ENCODE results near the gene ZCCHC2. TPM values are rescaled to one million over a fixed set of nuclear protein-coding genes. Genes with fewer than 3 reads are reported as not detected.

The ZCCHC2 gene
- total RNA-seq, 1 experiment from 2014 or later: 43.5 TPM

DNA sequence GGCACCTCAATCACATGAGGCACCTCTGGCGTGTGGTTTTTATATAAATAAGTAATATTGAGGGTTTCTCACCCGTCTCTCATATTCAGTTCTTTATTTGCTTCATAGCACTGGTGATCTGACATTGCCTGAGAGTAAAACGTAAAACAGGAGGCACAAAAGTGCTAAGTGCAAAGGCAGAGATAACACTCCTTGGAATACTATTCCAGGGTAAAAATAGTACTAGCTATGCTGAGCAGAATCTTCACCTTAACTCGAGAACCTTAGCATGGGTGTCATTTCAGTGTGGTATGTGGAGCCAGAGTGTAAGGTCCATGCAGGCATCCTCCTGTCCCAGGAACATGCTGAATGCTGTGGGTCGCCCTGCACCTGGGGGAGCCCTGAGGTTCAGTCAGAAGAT, 26.9 kb downstream of the ZCCHC2 start:
- CTCF ChIA-PET: no interaction called here
- H3K27ac Mint-ChIP-seq (ENCODE audit: unreplicated experiment): no peak overlapping the region
- no peak for DNase-seq
- no TSS peak for BruUV-seq (replicated peaks)
- peaks cover 27% of the 10 kb centered on the region for H3K4me1 Mint-ChIP-seq (ENCODE audit: low read depth, unreplicated experiment)
- no peaks in the 10 kb centered on the region for H3K27me3 Mint-ChIP-seq (ENCODE audit: unreplicated experiment)
- intact Hi-C loops (cut with micrococcal nuclease; ENCODE audit: unreplicated experiment): no loop called here
- TF ChIP-seq, protein P1, sequence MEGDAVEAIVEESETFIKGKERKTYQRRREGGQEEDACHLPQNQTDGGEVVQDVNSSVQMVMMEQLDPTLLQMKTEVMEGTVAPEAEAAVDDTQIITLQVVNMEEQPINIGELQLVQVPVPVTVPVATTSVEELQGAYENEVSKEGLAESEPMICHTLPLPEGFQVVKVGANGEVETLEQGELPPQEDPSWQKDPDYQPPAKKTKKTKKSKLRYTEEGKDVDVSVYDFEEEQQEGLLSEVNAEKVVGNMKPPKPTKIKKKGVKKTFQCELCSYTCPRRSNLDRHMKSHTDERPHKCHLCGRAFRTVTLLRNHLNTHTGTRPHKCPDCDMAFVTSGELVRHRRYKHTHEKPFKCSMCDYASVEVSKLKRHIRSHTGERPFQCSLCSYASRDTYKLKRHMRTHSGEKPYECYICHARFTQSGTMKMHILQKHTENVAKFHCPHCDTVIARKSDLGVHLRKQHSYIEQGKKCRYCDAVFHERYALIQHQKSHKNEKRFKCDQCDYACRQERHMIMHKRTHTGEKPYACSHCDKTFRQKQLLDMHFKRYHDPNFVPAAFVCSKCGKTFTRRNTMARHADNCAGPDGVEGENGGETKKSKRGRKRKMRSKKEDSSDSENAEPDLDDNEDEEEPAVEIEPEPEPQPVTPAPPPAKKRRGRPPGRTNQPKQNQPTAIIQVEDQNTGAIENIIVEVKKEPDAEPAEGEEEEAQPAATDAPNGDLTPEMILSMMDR (IDR thresholded peaks at IDR 0.05; ENCODE audit: unreplicated experiment): no peak
- no peaks in the 10 kb centered on the region for H3K9me3 Mint-ChIP-seq (ENCODE audit: low read depth, unreplicated experiment)
- peaks cover 47% of the 10 kb centered on the region for H3K36me3 Mint-ChIP-seq (ENCODE audit: insufficient read depth, unreplicated experiment)
- H3K4me3 Mint-ChIP-seq (ENCODE audit: low read depth, unreplicated experiment): no peak overlapping the region

DNA sequence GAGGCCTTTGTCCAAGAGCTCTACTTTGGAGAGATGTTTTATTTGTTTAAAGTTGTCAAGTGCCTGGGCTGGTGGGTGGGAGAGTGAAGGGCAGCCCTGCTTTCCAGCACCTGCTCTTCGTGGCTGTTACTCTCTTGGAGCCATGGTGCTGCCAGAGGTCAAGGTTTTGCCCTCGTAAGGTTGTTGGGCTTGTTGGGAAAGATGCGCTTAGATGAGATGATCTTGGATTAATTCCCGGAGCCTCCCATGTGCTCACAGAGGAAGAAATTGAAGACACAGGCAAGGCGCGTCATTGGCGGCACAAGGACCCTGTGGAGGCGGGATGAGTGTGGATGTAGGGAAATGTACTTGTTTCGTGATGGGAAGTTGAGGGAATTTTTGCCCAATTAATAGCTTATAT, 27.9 kb downstream of the ZCCHC2 start:
- Mint-ChIP-seq H3K27me3 (ENCODE audit: unreplicated experiment) (no peaks in the 10 kb centered on the region), H3K9me3 (ENCODE audit: low read depth, unreplicated experiment) (no peaks in the 10 kb centered on the region), H3K27ac (ENCODE audit: unreplicated experiment) (no peak overlapping the region), H3K4me1 (ENCODE audit: low read depth, unreplicated experiment) (peaks cover 30% of the 10 kb centered on the region), H3K36me3 (ENCODE audit: insufficient read depth, unreplicated experiment) (peaks cover 47% of the 10 kb centered on the region), H3K4me3 (ENCODE audit: low read depth, unreplicated experiment) (no peak overlapping the region)
- no peak for DNase-seq
- intact Hi-C loops (cut with micrococcal nuclease; ENCODE audit: unreplicated experiment): no loop called here
- CTCF ChIA-PET: no interaction called here
- TF ChIP-seq, protein P1 (IDR thresholded peaks at IDR 0.05; ENCODE audit: unreplicated experiment): no peak
- BruUV-seq (replicated peaks): no TSS peak

DNA sequence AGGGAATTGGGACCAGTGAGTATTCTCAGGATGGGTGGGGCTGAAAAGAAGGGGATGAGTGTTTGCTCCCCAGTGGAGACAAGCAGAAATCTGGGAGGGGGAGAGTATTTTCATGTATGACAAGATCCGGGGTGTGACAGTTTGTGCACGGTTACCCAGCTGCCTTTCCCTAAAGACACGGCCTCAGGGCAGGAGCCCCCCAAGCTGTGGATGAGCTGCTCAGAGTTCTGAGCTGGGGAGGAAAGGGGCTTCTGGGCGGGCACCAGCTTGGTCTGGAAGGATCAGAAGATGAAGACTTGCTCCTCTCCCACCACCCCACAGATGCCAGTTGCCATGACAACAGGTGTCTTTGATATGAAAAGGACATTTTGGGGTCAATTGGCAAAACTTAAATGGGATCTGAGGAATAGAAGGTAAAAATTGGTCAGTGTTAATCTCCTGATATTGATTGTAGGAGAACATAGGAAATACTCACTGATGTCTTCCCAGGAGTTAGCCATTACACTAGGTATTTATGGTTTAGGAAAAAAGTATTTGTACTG, 29.2 kb downstream of the ZCCHC2 start:
- Mint-ChIP-seq H3K9me3 (ENCODE audit: low read depth, unreplicated experiment) (no peaks in the 10 kb centered on the region), H3K36me3 (ENCODE audit: insufficient read depth, unreplicated experiment) (peaks cover 42% of the 10 kb centered on the region), H3K27me3 (ENCODE audit: unreplicated experiment) (no peaks in the 10 kb centered on the region), H3K4me3 (ENCODE audit: low read depth, unreplicated experiment) (no peak overlapping the region), H3K27ac (ENCODE audit: unreplicated experiment) (no peak overlapping the region), H3K4me1 (ENCODE audit: low read depth, unreplicated experiment) (peaks cover 30% of the 10 kb centered on the region)
- no TSS peak for BruUV-seq (replicated peaks)
- CTCF ChIA-PET: no interaction called here
- TF ChIP-seq, protein P1 (IDR thresholded peaks at IDR 0.05; ENCODE audit: unreplicated experiment): no peak
- DNase-seq: no peak
- intact Hi-C loops (cut with micrococcal nuclease; ENCODE audit: unreplicated experiment): no loop called here

DNA sequence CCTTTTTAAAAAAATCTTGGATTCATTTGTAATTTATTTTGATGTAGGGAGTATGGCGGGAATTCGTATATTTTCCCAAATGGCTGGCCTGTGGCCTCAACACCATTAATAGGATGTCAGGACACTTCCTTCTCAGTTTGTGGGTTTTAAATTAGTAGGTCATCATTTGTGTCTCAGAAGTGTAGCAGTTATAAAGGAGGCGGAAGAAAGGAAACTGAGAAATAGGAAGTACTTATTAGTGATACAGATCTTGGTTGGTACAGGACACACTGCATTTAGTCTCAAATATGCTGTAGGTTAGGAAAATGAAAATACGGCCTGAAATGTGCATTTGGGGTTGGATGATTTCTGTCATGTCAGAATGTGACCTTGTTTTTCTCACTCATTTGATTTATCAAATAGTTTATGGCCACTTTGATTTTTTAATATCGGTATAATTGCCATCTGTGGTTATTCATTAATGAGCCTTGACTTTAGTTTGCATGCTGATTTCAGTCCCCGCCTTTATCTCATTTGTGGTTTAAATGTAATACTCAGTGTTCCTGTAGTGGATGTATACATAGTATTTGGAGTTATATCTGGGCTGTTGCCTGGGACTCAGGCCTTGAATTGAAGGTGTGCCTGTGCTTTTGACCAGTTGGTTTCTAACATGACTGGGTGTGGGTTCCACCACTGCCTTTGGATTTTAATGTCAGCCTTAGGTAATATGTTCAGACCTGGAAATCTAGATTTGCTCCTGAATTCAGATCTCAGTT, 31.4 kb downstream of the ZCCHC2 start:
- H3K9me3 Mint-ChIP-seq (ENCODE audit: low read depth, unreplicated experiment): no peaks in the 10 kb centered on the region
- H3K36me3 Mint-ChIP-seq (ENCODE audit: insufficient read depth, unreplicated experiment): peaks cover 36% of the 10 kb centered on the region
- CTCF ChIA-PET: no interaction called here
- DNase-seq: no peak
- no peaks in the 10 kb centered on the region for H3K27me3 Mint-ChIP-seq (ENCODE audit: unreplicated experiment)
- no TSS peak for BruUV-seq (replicated peaks)
- intact Hi-C loops (cut with micrococcal nuclease; ENCODE audit: unreplicated experiment): no loop called here
- peaks cover 30% of the 10 kb centered on the region for H3K4me1 Mint-ChIP-seq (ENCODE audit: low read depth, unreplicated experiment)
- H3K27ac Mint-ChIP-seq (ENCODE audit: unreplicated experiment): peak overlapping the region; percentile 15
- TF ChIP-seq, protein P1 (IDR thresholded peaks at IDR 0.05; ENCODE audit: unreplicated experiment): no peak
- no peak overlapping the region for H3K4me3 Mint-ChIP-seq (ENCODE audit: low read depth, unreplicated experiment)
